ENCODE results near the gene CLEC11A.

CLEC11A gene

DNA sequence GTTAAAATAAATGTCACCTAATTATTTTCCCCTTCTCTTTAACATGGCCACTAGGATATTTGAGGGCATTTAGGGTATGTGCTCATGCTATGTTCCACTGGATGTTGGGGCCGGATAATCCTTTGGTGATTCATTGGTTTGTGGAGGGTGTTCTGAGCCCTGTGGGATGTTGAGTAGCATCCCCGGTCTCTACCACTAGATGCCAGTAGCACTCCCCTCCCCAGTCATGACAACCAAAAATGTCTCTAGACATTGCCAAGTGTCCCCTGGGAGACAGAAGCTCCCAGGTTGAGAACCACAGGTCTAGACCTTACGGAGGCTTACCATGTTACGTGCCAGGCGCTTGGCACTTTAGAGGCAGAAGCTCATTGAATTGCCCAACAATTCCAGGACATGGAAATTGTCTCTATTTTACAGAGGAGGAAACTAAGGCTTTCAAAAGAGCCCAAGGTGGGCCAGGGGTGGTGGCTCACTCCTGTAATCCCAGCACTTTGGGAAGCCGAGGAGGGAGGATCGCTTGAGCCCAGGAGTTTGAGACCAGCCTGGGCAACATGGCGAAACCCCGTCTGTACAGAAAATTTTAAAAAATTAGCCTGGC lies 17.6 kb upstream of the CLEC11A start:
- DNase-seq: no peak

GRCh38 chr19:50706387-50706786 lies 16.8 kb upstream of the CLEC11A start:
- no peak for DNase-seq

DNA sequence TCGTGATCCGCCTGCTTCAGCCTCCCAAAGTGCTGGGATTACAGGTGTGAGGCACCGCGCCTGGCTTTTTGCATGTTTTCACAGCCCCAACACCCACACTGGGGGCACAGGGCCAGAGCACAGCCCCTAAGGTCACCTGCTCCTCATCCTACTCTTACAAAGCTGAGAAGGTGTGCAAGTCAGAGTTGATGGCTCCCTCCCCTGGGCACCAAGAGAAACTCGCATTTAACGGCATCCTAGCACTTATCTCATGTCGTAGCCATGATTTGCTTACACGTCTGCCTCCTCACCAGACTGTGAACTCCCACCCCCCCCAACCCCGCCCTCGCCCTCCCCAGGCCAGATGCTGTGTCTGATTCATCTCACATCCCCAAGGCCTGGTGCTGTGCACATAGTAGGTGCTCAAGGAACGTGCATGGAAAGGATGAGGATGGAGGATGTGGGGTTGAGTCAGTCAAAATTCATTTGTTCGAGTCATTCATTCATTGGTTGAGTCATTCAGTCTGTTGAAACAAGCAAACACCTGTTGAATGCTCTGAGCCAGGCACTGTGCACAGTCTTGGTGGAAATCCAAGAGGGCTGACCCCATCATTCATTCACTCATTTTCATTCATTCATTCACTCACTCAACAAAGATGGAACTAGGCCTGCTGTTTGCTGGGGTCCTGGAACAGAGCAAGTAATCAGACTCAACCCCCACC lies 14.8 kb upstream of the CLEC11A start:
- no peak for DNase-seq

DNA sequence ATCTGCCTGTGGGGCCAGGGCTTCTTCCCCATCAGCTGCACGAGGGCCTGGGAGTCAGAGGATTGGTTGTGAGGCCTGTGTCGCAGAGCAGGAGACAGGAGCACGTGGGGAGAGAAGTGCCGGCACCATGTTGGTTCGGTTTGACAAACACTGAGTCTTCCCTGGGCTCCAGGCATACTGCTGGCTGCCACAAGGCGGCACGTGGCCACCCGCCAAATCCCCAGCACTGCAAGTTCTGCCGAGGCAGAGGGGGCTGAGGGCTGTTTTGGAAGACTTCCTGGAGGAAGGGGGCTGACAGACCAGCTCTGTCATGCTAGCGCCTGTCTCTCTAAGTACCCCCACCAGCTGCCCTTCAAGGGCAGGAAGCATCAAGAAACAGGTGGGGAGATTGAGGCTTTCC lies 13.1 kb upstream of the CLEC11A start:
- no peak for DNase-seq

DNA sequence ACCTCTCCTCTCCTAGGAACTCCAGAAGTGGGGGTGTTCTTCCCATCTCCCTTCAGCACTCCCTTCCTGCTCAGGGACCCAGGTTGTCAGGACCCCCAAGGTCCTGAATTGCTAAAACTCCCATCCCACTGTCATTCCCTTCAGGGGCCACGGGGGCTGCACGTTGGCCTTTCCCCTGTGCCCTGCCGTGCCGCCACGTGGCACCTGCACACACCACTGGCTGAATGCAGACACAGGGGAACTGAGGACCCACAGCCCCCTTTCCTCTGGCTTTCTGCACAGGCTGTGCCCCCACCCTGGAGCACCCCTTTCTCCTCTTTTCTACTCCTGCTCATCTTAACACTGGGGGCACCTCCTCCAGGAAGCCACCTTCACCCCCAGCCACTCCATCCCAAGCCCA lies 12.6 kb upstream of the CLEC11A start:
- DNase-seq: no peak

DNA sequence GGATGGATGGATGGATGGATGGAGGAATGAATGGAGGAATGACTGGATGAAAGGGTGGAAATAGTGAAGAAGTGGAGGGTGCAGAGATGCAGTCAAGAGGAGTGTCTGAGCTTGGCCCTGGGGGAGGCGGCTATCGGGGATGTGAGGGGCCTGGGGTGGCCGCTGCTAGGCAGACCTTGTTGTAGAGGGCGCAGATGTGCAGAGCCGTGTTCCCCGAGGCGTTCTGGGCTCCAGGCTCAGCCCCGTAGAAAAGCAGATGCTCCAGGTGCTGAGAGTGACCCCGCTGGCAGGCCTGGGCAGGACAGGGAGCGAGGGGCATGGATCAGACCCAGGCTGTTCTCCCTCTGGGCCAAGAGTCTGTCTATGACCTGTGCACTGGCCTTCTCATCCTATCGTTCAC lies 12.0 kb upstream of the CLEC11A start:
- DNase-seq: no peak

- DNase-seq: no peak
Observed at GRCh38 chr19:50711805-50712204, 11.4 kb upstream of the CLEC11A start.

DNA sequence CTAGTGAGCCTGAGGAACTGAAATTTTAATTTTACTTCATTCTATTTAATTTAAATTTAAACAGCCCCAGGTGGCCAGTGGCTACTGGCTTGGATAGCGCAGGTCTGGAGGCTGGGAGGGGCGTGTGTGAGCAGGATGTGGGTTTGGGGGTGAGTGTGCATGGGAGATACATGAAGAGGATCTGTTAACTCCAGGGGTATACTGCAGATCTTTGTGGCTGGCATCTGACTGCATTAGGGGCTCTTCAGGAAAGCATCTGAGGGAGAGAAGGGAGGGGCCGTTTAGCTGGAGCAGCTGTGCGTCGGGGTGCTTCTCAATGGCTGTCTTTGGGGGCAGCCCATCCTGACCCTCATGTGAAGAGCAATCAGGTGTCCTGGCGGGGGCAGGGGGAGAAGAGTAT lies 10.3 kb upstream of the CLEC11A start:
- no peak for DNase-seq

GRCh38 chr19:50713556-50714236 lies 9.5 kb upstream of the CLEC11A start:
- no peak for DNase-seq

- DNase-seq: no peak
Observed at GRCh38 chr19:50716178-50717025, 6.8 kb upstream of the CLEC11A start.

- no peak for DNase-seq
Observed at GRCh38 chr19:50717026-50717723, 6.0 kb upstream of the CLEC11A start.

- DNase-seq: no peak
Observed at GRCh38 chr19:50717891-50718254, 5.3 kb upstream of the CLEC11A start.

GRCh38 chr19:50718255-50719118 lies 4.7 kb upstream of the CLEC11A start:
- no peak for DNase-seq

GRCh38 chr19:50719119-50719435 lies 4.1 kb upstream of the CLEC11A start:
- DNase-seq: no peak

DNA sequence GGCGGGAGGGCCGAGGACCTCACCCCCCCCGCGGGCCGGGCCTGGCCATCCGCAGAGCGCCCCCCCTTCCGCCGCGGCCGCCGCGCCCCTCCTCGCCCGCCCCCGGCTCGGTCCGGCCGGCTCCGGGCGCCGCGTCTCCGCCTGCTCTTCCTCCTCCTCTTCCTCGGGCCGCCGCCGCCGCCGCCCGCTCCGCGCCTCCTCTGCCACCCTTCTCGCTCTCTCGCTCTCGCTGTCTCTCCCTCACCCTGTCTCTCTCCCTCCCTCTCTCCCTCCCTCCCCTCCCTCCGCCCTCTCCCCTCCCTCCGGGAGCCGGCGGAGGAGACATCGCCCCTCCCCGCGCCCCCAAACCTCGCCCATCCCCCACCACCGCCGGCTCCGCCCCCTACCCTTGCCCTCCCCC lies 3.6 kb upstream of the CLEC11A start, which contains the start of gene SHANK1:
Gene SHANK1 (minus strand): TSS at position 237 of the 400 bp plus-strand sequence. CDS start 2,883 bp downstream, outside the sequence.
- no peak for DNase-seq

GRCh38 chr19:50720181-50720920 lies 2.8 kb upstream of the CLEC11A start:
- DNase-seq: no peak

GRCh38 chr19:50720921-50721381 lies 2.2 kb upstream of the CLEC11A start:
- no peak for DNase-seq

DNA sequence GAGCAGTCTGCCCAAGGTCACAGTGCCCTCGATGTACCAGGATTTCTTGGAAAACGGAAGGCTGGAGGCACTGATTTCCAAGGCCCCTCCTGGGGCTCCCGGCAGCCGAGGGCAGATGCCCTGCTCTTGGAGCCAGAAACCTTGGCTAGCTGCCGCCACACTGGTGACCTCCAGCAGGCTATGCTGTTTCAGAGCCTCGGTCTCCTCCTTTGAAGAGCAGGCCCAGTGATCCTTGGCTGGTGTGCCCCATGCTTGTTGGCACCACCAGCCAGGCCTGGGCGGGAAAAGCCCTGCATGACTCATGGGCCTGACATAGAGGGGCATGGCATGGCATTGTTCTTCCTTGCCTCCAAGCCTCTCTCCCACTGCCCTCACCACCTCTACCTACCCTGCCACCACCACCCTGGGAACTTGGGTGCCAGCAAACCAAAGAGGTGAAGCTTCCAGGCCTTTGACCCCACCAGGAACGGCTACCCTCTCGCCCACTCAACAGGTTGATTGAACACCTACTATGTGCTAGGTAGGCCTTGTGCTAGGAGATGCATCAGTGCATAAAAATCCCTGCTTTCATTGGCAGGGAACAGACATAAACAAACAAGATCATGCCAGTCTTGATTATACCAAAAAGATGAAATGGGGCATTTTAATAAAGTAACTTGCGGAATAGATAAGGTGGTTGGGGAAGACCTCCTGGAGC lies 1.6 kb upstream of the CLEC11A start:
- DNase-seq: no peak

- no peak for DNase-seq
Observed at GRCh38 chr19:50722201-50723013, 757 bp upstream of the CLEC11A start.
